Measurements from ENCODE around the gene PLEKHM2.

Gene PLEKHM2

DNA sequence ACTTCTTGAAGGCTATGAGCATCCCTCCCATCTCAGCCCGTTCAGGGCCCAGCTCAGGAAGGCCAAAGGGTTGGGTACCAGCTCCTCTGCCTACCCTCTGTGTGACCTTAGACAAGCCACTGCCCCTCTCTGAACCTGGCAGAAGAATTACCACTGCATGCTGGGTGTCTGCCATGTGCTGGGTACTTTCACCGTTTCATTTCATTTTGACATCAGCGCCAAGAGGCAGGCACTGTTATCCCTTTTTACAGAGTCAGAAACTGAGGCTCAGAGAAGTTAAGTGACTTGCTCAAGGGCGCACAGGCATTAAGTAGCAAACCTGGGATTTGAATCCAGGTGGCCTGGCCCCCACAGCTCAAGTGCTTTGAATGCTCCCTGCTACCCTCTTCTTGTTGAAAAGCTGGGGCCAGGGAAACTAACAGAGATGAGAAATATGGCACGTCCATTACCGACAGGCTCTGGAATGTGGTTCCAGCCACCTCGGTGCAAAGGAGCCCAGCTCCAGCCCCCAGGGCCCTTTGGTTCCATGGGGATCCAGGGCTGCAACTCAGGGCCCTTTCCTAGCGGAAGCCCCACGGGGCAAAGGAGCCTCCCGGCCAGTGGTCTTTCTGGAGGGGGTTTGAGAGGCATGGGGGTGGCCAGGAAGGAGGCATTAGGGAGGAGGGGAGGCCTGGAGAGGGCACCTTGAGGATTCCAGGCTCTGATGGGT lies 64.7 kb downstream of the PLEKHM2 start:
- no peaks in the 10 kb centered on the region for H3K36me3 ChIP-seq (ENCODE audit: insufficient read depth, low read length)
- no peak overlapping the region for H3K4me3 ChIP-seq (ENCODE audit: low read length)
- H3K27me3 ChIP-seq (ENCODE audit: insufficient read depth, low read length), result peaks cover 7% of the 10 kb centered on the region
- no peak overlapping the region for H2AFZ ChIP-seq (ENCODE audit: low read depth, low read length)
- H3K9me3 ChIP-seq (ENCODE audit: low read length), result no peaks in the 10 kb centered on the region
- no peaks in the 10 kb centered on the region for H3K4me1 ChIP-seq (ENCODE audit: insufficient read depth, low read length)

DNA sequence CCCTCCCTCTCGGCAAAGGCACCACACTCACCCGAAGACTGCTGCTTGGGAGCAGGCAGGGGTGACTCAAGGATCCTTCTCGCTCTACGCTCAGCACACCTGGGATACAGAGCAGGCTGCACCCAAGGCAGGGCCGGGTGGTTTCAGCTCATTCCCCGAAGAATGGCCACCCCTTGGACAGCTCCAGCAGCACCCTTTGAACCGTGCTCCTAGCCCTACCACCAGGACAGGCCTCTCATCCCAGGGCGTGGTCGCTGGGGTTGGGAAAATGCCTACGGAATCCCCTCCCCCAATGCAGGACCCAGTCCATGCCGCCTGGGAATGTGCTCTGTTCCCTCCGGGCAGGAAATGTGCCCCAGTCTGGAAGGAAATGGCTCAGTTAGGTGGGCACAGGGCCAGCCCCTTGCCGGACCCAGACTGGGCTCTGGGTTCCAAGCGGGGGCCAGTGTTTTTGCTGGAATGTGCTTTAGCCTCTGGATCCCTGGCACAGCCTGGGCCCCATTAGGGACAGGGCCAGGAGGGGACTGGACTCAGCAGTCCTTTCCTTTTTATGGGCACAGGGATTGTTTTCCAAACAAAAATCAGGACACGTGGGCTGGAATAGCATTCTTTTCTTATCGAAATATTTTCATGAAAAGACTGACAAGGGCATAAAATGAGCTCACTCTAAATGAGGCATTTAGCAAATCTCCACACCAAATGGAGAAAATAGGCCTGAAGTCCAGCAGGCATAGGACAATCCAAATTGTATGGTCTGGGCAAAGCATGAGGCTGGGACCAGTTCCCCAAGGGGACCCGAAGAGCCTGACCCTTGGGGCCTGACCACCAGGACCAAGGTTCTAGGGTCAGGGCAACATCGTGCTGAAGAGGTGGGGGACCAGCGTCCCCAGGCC lies 65.5 kb downstream of the PLEKHM2 start:
- Histone ChIP-seq H3K9me3 (ENCODE audit: low read length) (no peaks in the 10 kb centered on the region), H3K36me3 (ENCODE audit: insufficient read depth, low read length) (no peaks in the 10 kb centered on the region), H3K27me3 (ENCODE audit: insufficient read depth, low read length) (peaks cover 7% of the 10 kb centered on the region), H2AFZ (ENCODE audit: low read depth, low read length) (no peak overlapping the region), H3K4me3 (ENCODE audit: low read length) (no peak overlapping the region), H3K4me1 (ENCODE audit: insufficient read depth, low read length) (no peaks in the 10 kb centered on the region)

DNA sequence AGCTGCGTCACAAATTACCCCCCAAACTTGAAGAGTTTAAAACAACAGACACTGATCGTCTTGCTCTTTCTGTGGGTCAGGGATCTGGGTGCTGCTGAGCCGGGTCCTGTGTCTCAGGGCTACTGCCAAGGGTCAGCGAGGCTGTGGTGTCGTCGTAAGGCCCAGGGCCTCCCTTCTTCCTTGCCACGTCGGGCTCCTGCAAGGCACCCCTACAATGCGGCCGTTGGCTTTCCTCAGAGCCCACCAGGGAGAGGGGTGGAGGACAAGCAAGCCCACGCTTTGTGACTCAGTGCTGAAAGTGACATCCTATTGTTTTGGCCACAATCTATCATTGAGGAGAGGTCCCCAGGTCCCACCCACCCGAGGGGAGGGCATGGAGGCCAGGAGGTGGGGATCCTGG lies 66.8 kb downstream of the PLEKHM2 start:
- Histone ChIP-seq H2AFZ (ENCODE audit: low read depth, low read length) (no peak overlapping the region), H3K36me3 (ENCODE audit: insufficient read depth, low read length) (no peaks in the 10 kb centered on the region), H3K9me3 (ENCODE audit: low read length) (no peaks in the 10 kb centered on the region), H3K4me1 (ENCODE audit: insufficient read depth, low read length) (peaks cover 2% of the 10 kb centered on the region), H3K27me3 (ENCODE audit: insufficient read depth, low read length) (peaks cover 7% of the 10 kb centered on the region), H3K4me3 (ENCODE audit: low read length) (no peak overlapping the region)

DNA sequence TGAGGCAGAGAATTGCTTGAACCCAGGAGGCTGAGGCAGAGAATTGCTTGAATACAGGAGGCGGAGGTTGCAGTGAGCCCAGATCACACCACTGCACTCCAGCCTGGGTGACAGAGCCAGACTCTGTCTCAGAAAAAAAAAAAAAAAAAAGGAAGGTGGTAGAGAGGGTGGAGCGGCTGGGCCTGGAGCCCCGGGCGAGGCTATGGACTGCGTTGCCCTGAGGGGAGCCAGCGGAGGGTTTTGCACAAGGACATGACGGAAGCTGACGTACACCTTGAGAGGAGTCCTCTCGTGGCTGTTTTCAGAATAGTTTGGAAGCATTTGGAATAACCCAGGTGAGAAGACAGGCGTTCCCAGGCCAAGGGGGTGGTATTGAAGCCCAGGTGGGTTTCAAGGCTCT lies 67.6 kb downstream of the PLEKHM2 start:
- H3K9me3 ChIP-seq (ENCODE audit: low read length), result no peaks in the 10 kb centered on the region
- H3K27me3 ChIP-seq (ENCODE audit: insufficient read depth, low read length), result peaks cover 12% of the 10 kb centered on the region
- peaks cover 7% of the 10 kb centered on the region for H3K4me1 ChIP-seq (ENCODE audit: insufficient read depth, low read length)
- no peak overlapping the region for H3K4me3 ChIP-seq (ENCODE audit: low read length)
- H2AFZ ChIP-seq (ENCODE audit: low read depth, low read length), result no peak overlapping the region
- H3K36me3 ChIP-seq (ENCODE audit: insufficient read depth, low read length), result no peaks in the 10 kb centered on the region

DNA sequence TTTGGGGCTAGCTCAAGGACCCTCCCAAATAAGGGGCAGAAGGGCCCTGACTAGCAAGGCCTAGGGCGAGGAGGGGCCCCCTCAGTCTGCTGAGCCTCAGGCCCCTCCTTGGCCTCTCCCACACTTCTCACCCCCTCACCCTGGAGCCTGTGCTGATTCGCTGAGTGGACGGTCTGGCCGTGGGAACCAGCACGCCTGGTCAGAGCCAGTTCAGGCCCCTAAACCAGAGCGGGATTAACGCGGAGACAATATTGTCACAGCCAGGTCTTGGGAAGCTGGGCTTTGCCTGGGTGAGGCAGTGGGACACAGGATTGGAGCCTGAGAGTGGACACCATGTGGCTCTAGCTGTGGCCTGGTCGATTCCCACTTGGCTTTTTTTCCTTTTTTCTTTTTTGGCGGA lies 69.7 kb downstream of the PLEKHM2 start:
- Histone ChIP-seq H3K4me3 (ENCODE audit: low read length) (no peak overlapping the region), H3K9me3 (ENCODE audit: low read length) (no peaks in the 10 kb centered on the region), H3K36me3 (ENCODE audit: insufficient read depth, low read length) (no peaks in the 10 kb centered on the region), H2AFZ (ENCODE audit: low read depth, low read length) (no peak overlapping the region), H3K4me1 (ENCODE audit: insufficient read depth, low read length) (peaks cover 18% of the 10 kb centered on the region), H3K27me3 (ENCODE audit: insufficient read depth, low read length) (peaks cover 26% of the 10 kb centered on the region)

DNA sequence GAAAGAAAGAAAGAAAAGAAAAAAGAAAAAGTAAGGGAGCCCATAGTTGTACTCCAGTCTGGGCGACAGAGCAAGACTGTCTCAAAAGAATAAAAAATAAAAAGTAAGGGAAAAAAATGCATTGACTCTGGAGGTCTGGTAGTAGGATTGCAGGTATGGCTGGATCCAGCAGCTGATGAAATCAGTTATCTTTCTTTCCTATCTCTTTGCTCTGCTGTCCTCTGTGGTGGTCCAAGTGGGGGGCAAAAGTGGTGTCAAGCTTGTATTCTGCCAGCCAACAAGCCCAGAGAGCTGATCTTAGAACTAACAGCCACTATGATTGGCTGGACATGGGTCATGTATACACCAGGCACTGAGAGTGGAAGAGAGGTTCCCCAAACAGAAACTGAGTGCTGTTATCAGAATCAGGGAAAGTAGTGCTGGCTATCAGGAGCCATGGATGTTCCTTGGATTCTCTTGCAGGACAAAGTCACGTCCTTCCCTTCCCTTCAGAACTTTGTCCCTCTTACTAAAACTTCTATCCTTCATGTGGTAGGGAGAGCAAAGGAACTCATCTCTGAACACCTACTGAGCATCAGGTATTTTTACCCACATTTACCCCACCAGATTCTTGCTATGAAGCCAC lies 71.0 kb downstream of the PLEKHM2 start:
- H3K36me3 ChIP-seq (ENCODE audit: insufficient read depth, low read length), result no peaks in the 10 kb centered on the region
- H3K9me3 ChIP-seq (ENCODE audit: low read length), result no peaks in the 10 kb centered on the region
- peaks cover 27% of the 10 kb centered on the region for H3K27me3 ChIP-seq (ENCODE audit: insufficient read depth, low read length)
- peaks cover 24% of the 10 kb centered on the region for H3K4me1 ChIP-seq (ENCODE audit: insufficient read depth, low read length)
- no peak overlapping the region for H3K4me3 ChIP-seq (ENCODE audit: low read length)
- H2AFZ ChIP-seq (ENCODE audit: low read depth, low read length), result no peak overlapping the region

DNA sequence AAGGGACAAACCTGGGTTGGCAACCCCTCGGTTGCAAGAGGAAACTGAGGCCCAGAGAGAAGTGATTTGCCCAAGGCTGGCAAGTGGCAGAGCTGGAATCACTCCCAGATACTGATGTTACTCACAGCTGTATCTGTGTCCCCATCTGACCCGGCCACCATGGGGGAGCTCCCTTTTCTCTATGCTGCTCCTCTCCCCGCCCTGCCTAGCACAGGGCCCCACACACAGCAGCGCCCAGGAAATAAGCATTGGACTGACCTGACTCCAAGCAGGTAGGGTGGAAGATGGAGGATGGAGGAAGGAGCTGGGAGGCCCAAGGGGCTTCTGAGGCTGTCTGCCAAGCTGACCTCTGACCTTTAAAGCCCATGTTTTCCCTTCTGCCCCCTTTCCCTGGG lies 71.5 kb downstream of the PLEKHM2 start:
- Histone ChIP-seq H3K36me3 (ENCODE audit: insufficient read depth, low read length) (no peaks in the 10 kb centered on the region), H3K4me3 (ENCODE audit: low read length) (no peak overlapping the region), H2AFZ (ENCODE audit: low read depth, low read length) (no peak overlapping the region), H3K4me1 (ENCODE audit: insufficient read depth, low read length) (peaks cover 27% of the 10 kb centered on the region), H3K9me3 (ENCODE audit: low read length) (no peaks in the 10 kb centered on the region), H3K27me3 (ENCODE audit: insufficient read depth, low read length) (peaks cover 27% of the 10 kb centered on the region)

DNA sequence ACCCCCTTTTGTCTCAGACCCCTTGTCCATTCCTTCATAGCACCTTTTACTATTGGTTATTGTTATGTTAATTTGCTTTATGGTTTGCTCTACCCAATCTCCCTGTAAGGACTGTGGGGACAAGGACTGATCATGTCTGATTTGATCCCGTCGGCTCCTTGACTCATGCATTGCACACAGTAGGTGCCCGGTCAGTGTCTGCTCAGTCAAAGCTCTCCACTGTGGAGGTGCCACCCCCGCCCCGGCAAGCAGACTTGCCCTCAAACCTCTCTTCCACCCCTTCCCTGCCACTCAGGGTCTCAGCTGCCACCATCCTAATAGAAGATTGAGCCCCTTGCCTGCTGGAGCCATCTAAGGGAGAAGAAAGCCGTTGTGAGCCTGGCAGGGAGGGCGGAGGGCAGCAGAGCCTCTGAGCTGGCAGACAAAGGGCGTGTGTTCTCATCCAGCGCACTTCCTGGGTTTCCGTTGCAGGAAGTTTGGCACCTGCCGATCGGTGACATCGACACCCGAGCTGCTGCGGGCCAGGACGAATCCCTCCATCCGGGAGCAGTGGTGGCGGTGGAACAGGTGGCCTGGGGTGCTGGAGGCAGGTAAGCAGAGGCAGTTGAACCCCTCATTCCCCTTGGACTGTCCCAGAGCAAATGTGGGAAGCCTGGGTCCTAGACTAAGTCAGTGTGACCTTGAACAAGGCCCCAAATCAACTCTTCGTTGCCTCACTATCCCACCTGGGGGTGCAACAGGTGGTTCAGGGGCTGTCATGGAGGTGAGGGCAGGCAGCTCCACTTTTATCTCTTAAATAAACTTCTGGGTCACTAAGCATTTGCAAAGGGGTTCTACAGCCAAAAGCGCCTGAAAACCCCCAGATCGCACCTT lies 72.3 kb downstream of the PLEKHM2 start:
- Histone ChIP-seq H2AFZ (ENCODE audit: low read depth, low read length) (no peak overlapping the region), H3K36me3 (ENCODE audit: insufficient read depth, low read length) (no peaks in the 10 kb centered on the region), H3K4me1 (ENCODE audit: insufficient read depth, low read length) (peaks cover 27% of the 10 kb centered on the region), H3K9me3 (ENCODE audit: low read length) (no peaks in the 10 kb centered on the region), H3K4me3 (ENCODE audit: low read length) (no peak overlapping the region), H3K27me3 (ENCODE audit: insufficient read depth, low read length) (peaks cover 25% of the 10 kb centered on the region)

DNA sequence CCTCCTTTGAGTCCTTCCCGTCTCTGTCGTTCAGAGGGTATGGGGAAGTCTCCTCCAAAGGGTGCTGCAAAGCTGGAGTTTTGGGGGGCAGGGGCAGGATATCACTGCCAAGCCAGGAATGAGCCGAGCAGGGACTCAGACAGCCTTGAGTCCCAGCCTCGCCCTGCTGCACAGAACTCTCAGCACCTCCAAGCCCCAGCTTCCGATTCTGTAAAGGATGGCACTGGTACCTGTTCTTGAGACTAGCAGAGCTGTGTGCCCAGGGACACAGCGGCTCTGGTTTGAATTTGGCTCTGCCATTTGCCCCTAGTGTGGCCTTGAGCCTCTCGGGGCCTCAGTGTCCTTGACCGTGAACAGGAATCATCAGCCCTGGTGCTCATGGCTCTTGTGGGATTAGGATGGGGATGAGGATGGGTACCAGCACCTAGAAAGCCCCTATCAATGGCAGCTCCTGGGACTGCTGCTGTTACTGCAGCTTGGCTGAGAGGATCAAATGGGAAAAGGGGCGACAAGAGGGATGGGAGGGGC lies 73.0 kb downstream of the PLEKHM2 start:
- Histone ChIP-seq H3K27me3 (ENCODE audit: insufficient read depth, low read length) (peaks cover 25% of the 10 kb centered on the region), H2AFZ (ENCODE audit: low read depth, low read length) (no peak overlapping the region)

DNA sequence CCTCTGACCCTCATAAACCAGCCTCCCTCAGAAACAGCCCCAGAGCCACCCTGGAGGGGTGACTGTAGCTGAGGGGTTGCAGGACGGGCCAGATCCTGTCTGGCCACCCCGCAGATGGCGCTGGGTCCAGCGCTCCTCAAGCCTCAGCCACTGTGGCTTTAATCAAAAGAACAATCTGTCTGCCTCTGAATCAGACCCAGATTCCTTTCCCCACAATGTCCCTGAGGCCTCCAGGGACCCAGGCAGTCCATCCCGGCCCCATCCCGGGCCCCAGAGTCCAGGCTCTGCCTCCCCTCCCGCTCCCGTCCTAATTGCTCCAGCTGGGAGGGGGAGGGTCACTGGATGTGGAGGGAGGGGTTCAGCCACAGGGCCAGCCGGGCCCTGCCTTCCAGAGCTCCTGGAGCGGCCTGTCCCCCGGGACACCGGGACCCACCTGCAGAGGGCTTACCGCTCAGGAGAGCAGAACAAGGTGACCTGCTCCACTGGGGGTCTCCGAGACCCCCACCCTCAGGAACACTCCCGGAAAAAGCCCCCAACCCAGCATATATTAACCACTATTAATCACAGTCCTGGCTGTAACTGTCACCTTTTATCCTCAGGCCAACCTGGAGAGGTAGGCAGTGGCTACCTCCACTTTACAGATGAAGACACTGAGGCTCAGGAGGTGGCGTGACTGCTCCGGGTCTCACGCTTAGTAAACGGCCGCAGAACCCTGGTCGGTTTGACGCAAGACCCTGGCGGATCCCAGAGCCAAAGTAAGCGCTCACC lies 73.6 kb downstream of the PLEKHM2 start:
- Histone ChIP-seq H3K36me3 (ENCODE audit: insufficient read depth, low read length) (no peaks in the 10 kb centered on the region), H3K4me1 (ENCODE audit: insufficient read depth, low read length) (peaks cover 27% of the 10 kb centered on the region), H2AFZ (ENCODE audit: low read depth, low read length) (peak overlapping the region; percentile 1), H3K4me3 (ENCODE audit: low read length) (peak overlapping the region; percentile 27), H3K27me3 (ENCODE audit: insufficient read depth, low read length) (peaks cover 25% of the 10 kb centered on the region), H3K9me3 (ENCODE audit: low read length) (no peaks in the 10 kb centered on the region)

More for the DNA sequence above, 73.0 kb downstream of the PLEKHM2 start:
- Histone ChIP-seq H3K4me1 (ENCODE audit: insufficient read depth, low read length) (peaks cover 27% of the 10 kb centered on the region), H3K9me3 (ENCODE audit: low read length) (no peaks in the 10 kb centered on the region), H3K4me3 (ENCODE audit: low read length) (no peak overlapping the region), H3K36me3 (ENCODE audit: insufficient read depth, low read length) (no peaks in the 10 kb centered on the region)

DNA sequence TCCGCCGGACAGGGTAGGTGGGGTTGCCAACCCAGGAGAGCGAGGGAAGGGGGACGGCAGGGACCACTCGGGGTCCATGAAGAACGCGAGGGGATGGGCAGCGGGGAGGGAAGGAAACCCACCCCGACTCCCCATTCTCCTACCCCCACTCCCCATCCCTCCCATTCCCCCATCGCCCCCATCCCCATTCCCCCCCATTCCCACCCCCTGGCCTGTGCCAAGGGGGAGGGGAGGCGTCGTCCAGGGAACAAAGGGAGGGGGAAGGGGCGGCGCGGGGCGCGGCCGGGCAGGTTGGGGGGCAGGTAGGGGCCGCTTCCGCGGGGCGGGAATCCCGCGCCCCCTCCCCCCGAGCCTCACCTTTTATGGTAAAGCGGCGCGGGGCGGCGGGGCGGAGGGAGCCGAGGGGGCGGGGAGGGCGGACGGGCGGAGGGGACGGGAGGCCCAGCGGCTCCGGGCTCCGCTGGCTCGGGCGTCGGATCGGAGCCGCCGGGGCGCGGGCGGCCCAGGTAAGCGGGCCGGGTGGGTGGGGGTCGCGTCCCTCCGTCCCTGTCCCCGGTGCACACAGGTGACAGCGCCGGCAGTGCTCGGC lies 74.3 kb downstream of the PLEKHM2 start, which contains the start of gene FBLIM1:
Gene FBLIM1 (plus strand): TSS at position 453 of the 589 bp plus-strand sequence. CDS start 6,189 bp downstream, outside the sequence.
- Histone ChIP-seq H3K27me3 (ENCODE audit: insufficient read depth, low read length) (peaks cover 25% of the 10 kb centered on the region), H3K4me3 (ENCODE audit: low read length) (peak within 1 kb of the TSS; percentile 54), H3K36me3 (ENCODE audit: insufficient read depth, low read length) (no peaks in the 10 kb centered on the region), H3K4me1 (ENCODE audit: insufficient read depth, low read length) (peaks cover 27% of the 10 kb centered on the region), H2AFZ (ENCODE audit: low read depth, low read length) (peak within 1 kb of the TSS; percentile 63), H3K9me3 (ENCODE audit: low read length) (no peaks in the 10 kb centered on the region)
